Uterus (tissue), 2 donors: ENCODE data around the gene IGSF23.

Experiments
- POLR2A ChIP-seq, 2 donors: fragments of 450-650 bp; IDR thresholded peaks; one replicate each; pipeline ENCODE4 v1.6.1; 2016; ENCODE audit warnings: antibody characterized with exemption in 2 of 2, mild to moderate bottlenecking in 1 of 2, moderate library complexity in 1 of 2
- TF ChIP-seq, protein P1 (sequence below), 4 experiments: fragments of 200-600 bp in 2 of 4; fragments of 450-650 bp in 2 of 4; sonication (generic) in 2 of 4; IDR thresholded peaks; one replicate each; pipeline ENCODE4 v1.5.1; 2016 to 2019; ENCODE audit warnings: antibody characterized with exemption in 4 of 4, mild to moderate bottlenecking in 2 of 4, moderate library complexity in 1 of 4

DNA sequence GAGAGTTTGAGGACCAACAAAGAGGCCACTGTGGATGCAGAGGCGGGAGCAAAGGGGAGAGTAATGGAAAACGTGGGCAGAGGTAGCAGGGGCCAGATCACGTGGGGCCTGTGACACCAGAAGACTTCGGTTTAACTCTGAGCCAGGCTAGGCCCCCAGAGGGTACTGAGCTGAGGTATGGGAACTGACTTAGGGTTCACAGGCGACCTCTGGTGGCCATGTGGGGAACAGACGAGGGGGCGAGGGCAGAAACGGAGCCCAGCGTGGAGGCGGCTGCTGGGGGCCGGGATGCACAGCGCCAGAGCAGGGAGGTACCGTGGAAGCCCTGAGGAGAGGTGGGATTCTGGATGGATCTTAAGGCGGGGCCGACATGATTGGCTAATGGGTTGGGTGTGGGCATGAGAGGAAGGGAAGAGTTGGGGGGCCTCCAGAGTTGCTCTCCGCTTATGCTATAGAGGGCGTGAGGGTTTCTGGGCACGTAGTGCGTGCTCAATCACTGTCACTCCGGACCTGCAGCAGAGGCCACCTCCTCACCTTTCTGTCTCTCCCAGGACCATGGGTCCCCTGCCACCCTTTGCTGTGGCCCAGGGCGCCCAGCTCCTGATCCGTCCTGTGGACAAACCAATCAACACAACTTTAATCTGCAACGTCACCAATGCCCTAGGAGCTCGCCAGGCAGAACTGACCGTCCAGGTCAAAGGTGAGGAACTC lies 44.0 kb downstream of the IGSF23 start:
- TF ChIP-seq, protein P1, sequence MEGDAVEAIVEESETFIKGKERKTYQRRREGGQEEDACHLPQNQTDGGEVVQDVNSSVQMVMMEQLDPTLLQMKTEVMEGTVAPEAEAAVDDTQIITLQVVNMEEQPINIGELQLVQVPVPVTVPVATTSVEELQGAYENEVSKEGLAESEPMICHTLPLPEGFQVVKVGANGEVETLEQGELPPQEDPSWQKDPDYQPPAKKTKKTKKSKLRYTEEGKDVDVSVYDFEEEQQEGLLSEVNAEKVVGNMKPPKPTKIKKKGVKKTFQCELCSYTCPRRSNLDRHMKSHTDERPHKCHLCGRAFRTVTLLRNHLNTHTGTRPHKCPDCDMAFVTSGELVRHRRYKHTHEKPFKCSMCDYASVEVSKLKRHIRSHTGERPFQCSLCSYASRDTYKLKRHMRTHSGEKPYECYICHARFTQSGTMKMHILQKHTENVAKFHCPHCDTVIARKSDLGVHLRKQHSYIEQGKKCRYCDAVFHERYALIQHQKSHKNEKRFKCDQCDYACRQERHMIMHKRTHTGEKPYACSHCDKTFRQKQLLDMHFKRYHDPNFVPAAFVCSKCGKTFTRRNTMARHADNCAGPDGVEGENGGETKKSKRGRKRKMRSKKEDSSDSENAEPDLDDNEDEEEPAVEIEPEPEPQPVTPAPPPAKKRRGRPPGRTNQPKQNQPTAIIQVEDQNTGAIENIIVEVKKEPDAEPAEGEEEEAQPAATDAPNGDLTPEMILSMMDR (IDR thresholded peaks at IDR 0.05) = peak; percentile 72 to 86 (median 82)
- TF ChIP-seq POLR2A (IDR thresholded peaks at IDR 0.05) = no peak
